ENCODE data around the gene MPDZ.

DNA sequence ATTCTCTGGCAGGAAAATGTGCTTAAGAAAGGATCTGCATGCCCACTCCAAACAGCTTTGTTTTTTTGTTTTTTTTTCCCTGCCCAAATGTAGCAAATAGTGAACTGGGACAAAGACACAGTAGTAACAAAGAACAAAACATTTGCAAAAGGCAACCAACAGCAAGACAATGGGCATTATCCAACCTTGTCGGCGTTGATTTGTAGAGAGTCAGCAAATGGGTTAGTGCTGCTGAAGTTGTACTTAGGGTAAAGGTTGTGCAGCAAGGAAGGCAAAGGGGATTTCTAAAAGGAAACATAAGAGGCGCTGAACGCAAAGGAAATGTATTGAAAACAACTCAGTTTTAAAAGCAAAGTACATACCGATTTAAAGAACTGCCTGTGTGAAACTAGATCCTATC is 136.2 kb downstream of the MPDZ start:
- TF ChIP-seq, protein P1, sequence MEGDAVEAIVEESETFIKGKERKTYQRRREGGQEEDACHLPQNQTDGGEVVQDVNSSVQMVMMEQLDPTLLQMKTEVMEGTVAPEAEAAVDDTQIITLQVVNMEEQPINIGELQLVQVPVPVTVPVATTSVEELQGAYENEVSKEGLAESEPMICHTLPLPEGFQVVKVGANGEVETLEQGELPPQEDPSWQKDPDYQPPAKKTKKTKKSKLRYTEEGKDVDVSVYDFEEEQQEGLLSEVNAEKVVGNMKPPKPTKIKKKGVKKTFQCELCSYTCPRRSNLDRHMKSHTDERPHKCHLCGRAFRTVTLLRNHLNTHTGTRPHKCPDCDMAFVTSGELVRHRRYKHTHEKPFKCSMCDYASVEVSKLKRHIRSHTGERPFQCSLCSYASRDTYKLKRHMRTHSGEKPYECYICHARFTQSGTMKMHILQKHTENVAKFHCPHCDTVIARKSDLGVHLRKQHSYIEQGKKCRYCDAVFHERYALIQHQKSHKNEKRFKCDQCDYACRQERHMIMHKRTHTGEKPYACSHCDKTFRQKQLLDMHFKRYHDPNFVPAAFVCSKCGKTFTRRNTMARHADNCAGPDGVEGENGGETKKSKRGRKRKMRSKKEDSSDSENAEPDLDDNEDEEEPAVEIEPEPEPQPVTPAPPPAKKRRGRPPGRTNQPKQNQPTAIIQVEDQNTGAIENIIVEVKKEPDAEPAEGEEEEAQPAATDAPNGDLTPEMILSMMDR (IDR thresholded peaks at IDR 0.05) = no peak
- TF ChIP-seq POLR2A (IDR thresholded peaks at IDR 0.05) = no peak
